HG03196 (cell line): ENCODE data around the gene FRMD7.
"Not testable (repeated sequence)": the region's sequence is repeated elsewhere in the genome, so short reads cannot be mapped to it uniquely, and the experiment has no call there.

ENCODE experiments used
- ATAC-seq: cut with Tn5 transposase; IDR thresholded peaks from one replicate; pipeline ENCODE4 v1.9.1; 2021; ENCODE audit not compliant: unreplicated experiment

Gene FRMD7

DNA sequence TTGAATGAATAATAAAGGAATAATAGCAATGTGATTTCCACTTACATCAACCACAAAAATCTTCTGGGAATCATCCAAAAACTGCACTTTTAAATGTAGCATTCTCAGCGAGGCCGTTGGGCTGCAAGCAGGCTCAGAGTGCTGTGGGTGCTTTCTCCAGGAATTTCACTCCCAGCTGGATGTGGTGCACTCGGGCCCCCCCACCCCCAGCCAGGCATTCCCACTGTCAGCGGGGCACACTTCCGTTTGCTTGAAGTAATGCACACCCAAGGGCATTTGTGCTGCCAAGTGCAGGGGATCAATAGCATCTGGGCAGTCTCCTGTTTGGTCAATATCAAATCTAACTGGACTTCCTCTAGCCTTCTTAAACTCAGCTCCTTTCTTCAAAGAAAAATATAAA lies at the start of gene FRMD7:
Gene FRMD7 (minus strand): TSS at position 278 of the 400 bp plus-strand sequence. CDS start 176 bp downstream, at position 102.
- ATAC-seq: no peak

GRCh38 chrX:132173647-132174046 lies 45.8 kb upstream of the FRMD7 start:
- no peak for ATAC-seq

DNA sequence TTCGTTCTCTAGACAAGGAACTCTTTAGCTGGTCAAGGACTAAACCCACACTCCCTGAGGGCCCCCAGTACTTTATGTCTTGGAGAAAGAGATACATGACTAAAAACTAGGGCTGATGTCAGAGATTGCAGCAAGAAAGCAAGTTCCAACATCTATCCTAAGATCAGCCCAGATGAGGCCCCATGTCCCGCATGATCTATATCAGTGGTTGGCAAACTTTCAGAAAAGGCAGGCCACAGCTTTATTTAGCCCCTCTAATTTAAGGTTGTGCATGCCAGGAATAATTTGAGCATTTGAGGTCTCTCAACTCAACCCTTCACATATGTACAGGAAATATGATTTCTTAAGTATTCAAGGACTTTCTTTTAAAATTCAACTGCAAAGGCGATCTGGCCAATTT lies 44.1 kb upstream of the FRMD7 start:
- no peak for ATAC-seq

DNA sequence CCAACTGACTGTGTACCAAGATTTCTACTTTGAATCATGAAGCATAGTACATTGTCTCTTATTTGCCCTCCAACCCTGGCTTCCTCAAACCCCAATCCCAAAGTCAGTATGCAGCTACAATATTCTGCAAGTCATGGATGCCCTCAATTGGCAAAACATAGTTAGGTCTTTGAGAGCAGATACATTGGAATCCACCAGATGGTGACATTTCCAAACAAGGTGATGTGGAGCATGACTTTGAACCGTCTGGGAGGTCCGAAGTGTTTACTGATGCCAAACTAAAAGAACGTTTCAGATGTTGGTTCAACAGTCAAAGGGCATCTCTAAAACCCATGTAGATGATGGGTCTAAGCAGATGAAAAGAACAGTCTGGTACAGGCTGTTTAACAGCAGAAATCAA lies 43.7 kb upstream of the FRMD7 start:
- ATAC-seq: no peak

GRCh38 chrX:132169554-132169953 lies 41.7 kb upstream of the FRMD7 start:
- ATAC-seq: no peak

DNA sequence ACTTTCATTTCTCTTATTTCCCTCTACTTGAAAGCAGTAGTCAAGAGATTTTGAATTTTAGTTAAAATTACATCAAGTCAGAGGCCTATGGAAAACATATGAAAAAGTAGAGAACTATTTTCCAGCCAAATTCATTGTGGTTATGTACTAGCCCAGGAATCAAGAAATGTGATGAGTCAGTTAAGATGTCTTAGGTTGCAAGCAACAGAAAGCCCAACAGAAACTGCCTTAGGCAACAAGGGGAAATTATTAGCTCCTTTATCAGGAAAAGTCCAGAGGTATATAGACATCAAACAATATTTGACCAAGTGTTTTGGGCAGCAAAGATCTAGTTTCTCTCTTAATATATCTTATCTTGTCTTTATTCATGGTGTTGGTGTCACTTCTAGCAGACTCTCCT lies 37.8 kb upstream of the FRMD7 start:
- no peak for ATAC-seq

DNA sequence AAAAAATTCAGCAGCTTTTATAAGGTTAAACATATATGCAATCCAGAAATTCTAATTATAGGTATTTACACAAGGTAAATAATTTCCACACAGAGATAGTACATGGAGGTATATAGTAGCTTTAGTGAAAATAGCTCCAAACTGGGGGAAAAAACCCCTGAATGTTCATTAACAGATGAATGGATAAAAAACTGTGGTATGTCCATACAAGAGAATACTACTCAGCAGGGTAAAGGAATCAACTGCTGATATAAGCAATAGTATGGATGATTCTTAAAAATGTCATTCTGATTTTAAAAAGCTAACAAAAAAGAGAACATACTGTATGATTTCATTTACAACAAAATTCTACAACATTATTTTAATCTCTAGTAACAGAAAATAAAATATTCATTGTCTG lies 37.2 kb upstream of the FRMD7 start:
- no peak for ATAC-seq

DNA sequence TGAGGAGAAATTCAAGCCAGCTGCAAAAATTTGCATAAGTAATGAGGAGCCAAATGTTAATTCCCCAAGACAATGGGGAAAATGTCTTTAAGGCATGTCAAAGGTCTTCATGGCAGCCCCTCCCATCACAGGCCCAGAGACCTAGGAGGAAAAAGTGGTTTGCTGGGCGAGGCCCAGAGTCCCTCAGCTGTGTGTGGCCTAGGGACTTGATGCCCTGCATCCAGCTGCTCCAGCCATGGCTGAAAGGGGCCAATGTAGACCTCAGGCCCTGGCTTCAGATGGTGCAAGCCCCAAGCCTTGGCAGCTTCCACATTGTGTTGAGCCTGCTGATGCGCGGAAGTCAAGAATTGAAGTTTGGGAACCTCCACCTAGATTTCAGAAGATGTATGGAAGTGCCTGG lies 35.3 kb upstream of the FRMD7 start:
- ATAC-seq: not testable (repeated sequence)

GRCh38 chrX:132153166-132153565 lies 25.3 kb upstream of the FRMD7 start:
- ATAC-seq: no peak

DNA sequence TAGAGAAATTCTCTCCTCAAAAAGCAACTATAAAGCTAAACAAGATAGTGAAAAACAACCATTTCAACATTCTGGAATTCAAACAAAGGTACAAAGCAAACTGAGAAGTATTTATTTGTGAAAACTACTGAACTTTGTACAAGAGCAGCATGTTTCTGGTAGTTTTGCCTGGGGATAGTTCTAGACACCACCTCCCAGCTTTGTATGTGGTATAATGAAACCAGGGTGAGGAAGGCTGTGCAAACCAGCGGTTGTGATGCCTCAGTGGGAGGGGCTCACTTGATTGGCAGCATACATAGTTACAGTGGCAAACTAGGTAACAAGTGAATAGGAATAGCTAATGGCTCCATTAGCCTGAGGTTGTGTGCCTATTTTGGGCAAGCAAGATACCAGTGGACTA lies 18.6 kb upstream of the FRMD7 start:
- ATAC-seq: no peak

- no peak for ATAC-seq
Observed at GRCh38 chrX:132144061-132144460, 16.2 kb upstream of the FRMD7 start.

GRCh38 chrX:132125906-132126305 lies 1.9 kb downstream of the FRMD7 start:
- ATAC-seq: no peak

- no peak for ATAC-seq
Observed at GRCh38 chrX:132120913-132121312, 6.9 kb downstream of the FRMD7 start.

DNA sequence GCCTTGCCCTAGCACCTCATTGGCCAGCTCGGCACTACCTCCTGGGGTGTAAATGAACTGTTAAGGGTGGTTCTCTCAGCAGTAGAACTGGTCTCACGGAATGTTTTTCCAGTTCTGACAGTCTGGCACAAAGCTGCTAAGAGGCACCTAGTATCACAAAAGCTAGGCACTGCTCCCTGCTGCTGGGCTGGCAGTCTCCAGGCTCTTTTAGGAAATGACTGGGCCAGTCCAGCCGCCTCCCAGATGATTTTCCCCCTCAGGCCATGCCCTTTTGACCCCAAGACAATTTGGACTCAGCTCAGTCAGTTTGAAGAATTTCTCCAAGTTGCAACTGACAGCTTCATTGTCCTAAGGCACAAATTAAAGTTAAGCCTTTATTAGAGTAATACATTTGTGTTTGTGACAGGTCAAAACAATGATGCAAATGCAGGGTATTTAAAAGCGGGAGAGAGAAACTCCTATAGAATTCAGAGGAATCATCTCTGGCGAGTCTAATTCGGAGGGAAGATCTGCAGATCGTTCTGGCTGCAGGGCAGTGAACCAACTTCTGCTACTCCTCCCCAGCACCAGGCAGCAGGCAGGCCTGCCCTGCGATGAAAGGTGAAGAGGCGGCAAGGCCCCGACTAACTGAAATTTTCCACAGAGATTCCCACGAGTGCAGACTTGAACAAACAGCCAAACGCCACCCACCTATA lies 7.9 kb downstream of the FRMD7 start:
- ATAC-seq: no peak

DNA sequence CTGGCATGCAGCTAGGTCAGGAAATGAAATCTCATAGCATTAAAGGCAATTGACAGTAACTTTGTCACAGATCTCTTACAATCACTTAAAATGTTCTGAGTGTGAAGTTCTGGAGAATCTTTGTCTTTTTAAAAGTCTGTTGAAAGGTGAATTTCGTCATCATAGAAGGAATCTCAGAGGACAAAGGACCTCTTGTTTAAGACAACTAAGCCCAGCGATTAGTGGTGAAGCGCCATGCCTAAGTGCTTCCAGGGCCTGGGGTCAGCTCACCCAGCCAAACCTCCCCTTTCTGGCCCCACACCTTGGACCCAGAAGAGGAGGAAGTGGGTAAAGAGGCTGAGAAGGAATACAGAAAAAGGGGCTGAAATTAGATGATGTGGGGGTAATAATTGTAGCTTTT lies 8.5 kb downstream of the FRMD7 start:
- ATAC-seq: no peak

DNA sequence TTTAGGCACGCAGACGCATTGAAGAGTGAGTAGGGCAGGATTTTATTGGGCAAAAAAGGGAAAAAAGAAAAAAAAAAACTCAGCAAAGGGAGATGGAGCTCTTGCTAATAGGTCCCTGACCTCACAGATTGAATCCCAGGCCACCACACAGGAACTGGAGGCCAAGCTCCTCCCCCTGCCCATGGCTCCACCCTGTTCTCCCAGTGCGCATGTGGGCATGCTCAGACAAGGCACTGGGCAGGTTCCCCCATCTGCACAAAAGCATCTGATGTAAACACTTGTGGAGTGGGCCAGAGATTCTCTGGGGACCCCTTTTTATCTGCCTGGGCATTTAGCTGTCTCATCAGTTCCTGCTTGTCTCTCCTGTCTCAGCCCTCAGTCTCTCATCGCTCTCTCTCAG lies 9.5 kb downstream of the FRMD7 start:
- ATAC-seq: no peak

DNA sequence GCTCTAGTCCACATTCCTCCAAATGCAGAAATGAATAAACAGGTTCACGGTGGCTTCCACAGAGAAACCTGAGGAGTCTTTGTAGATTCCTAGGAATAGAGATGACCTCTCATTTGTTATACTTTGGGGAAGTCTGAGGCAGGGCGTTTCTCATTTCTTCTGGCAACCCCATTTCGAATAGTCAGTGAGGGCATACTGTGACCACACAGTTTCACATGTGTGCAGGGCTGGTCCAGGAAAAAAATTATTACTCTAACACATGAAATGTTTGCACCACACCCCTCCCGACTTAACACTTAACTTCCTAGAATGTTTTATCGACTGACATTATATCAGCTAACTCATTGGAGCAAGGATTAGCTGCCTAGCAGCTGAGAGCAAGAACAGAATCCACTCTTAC lies 12.0 kb downstream of the FRMD7 start:
- ATAC-seq: no peak

GRCh38 chrX:132114607-132115006 lies 13.2 kb downstream of the FRMD7 start:
- no peak for ATAC-seq

DNA sequence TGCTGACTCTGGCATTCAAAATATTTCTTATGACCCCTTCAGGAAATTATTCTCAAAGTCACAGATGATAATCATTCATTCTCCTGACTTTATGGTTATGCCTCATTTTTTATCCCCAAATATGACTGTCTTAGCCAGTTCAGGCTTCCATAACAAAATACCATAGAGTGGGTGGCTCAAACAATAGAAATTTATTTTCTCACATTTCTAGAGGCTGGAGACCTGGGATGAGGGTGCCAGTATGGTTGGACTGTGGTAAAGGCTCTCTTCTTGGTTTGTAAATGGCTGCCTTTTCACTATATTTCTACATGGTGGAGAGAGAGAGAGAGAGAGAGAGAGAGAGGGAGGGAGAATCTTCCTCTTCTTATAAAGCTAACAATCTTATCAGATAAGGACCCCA lies 20.5 kb downstream of the FRMD7 start:
- no peak for ATAC-seq

- no peak for ATAC-seq
Observed at GRCh38 chrX:132101799-132102198, 26.0 kb downstream of the FRMD7 start.

DNA sequence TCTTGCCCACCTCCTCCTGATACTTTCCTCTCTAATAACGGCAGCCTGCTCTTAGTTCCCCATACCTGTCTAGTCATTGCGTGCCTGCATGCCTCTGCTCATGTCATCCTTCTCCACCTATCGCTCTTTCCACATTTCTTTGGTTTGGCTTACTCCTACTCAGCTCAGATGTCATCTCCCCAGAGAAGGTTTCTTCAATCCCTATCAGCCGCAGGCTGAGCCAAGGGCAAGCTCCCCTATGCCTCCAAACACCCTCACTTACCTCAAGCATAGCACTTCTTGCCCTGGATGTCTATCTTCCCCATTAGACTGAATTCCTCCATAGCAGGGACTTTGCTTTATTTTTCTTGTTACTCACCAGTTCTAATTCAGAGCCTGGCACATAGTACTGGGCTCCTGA lies 26.6 kb downstream of the FRMD7 start:
- ATAC-seq: no peak

DNA sequence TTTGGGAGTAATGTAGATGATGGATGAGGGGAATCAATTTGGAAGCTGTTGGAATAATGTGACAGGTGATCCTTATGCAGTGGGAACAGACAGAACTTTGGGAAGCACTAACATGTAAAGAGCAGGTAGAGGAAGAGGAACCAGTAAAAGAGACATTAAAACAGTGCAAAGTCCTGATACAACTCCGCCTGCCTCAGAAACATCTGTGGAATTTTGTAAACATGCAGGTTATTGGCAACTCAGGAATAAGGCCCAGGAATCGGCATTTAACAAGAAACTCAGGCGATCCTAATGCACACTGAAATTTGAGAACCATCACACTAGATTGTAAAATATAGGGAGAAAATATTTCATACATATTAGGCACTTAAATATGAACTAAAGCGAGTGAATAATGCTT lies 29.1 kb downstream of the FRMD7 start:
- ATAC-seq: not testable (repeated sequence)

- ATAC-seq: no peak
Observed at GRCh38 chrX:132094164-132094563, 33.7 kb downstream of the FRMD7 start.
